Muscle of back (tissue), 11 donors: Measurements from ENCODE around the gene PSTPIP1. TPM values are rescaled to one million over a fixed set of nuclear protein-coding genes. Genes with fewer than 3 reads are reported as not detected.

Experiments
- DNase-seq, 3 donors: peaks; one replicate each; pipeline versions ENCODE4 v3.0.0 to v3.0.0-alpha.2; 2013
- polyA plus RNA-seq, 10 donors: library from polyadenylated mRNA; unstranded; fragments of 120-200 nt; gene quantifications; one replicate each; pipeline ENCODE4 v1.2.1, GENCODE V29; 2013; ENCODE audit not compliant: insufficient read length in 10 of 10

Gene PSTPIP1
- polyA plus RNA-seq, 10 donors, result 1.4 to 6.6 (median 2.1) TPM

DNA sequence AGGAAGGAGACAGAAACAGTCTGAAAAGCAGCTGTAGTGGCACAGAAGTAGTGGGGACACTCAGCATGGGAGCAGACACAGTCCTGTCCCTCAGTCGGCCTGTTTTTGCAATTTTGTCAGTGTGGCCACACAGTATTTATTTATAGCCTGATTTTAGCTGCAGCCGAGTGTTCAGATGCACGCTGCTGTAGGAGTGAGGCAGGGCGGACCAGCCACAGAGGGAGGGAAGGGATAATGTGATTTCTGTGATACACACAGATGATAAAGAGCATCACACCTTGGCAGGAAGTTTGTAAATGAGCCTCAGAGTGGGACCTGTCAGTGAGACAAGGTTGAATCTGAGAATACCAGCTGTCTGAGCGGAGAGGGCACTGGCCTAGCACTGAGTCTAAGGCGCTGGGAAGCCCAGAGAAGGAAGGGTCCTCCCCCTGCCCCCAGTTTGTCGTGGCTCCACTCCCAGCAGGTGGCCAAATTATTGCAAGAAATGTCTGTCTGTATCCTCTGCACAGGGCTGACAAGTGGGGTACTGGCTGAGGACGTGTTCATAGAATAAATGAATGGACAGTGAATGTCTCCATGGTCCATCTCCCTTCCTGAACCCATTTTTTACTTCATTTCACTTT lies 3.8 kb downstream of the PSTPIP1 start:
- DNase-seq, result no peak

DNA sequence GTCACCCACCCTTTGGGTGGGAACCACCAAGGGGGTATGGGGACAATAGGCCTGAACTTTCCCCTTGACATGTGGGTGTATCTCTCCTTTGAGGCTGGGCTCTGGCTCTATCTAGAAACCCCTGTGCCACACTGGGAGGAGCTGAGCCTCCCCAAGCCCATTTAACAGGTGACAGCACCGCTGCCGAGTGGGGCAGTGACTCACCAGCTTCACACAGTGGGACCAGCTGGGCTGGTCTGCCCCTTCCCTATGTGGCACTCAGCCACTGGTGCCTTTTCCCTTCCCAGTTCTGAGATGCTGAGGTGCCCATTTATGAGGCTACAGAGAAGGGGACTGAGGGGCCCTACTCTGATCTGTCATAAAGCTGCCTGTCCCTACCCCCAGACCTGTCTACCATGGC lies 5.1 kb downstream of the PSTPIP1 start:
- DNase-seq, result no peak

DNA sequence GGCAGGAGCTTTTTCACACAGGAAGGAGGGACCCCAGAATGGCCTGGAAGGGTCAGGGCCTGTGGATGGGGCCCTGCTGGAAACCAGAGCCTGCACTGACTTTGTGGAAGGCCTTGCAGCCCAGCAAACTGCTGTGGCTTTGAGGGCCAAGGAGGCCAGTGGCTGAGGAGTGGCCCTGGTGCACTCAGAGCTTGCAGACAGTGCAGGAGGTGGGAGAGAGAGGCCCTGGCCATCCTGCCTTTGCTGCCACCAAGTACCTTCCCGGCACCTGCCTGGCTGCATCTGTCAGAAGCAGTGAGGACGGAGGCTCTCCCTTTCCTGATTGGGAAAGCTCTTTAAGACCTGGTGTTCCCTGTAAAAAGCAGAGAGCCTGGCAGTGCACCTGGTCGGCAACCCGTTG lies 6.4 kb downstream of the PSTPIP1 start:
- DNase-seq, result no peak

DNA sequence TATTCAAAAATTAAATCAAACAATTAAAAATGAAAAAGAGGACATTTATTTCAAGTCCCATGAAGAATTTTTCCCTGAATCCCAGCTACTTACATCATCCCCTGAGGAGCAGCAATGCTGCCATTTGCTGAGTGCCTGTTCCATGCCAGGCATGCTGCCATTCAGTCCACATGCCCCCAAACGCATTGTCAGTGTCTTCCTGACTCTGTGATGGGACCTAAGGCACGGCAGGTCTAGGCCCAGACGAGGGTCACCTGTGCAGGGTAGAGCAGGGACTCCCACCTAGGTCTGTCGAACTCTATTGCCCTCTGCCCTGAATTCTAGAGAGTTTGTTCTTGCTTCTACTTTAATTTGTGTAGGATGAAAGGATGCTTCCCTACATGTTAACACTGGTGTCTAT lies 7.0 kb downstream of the PSTPIP1 start:
- no peak for DNase-seq

DNA sequence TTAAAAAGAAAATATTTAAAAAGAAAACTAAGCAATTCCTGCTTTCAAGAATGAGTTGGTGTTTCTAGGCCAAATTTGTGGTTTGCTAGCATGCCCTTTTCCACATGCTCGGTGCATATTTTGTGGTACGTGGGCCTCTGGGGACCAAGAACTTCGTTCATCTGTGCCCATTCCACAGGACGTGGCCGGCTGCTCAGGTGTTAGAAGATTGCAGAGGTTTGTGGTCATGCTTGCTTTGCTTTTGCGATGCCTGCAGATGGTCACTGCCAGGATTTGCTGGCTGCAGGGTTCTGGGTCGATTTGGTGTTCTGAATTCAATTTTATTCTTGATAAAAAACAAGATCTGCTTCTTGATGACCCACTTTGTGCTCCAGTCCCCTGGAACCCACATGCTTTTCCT lies 7.5 kb downstream of the PSTPIP1 start:
- no peak for DNase-seq

DNA sequence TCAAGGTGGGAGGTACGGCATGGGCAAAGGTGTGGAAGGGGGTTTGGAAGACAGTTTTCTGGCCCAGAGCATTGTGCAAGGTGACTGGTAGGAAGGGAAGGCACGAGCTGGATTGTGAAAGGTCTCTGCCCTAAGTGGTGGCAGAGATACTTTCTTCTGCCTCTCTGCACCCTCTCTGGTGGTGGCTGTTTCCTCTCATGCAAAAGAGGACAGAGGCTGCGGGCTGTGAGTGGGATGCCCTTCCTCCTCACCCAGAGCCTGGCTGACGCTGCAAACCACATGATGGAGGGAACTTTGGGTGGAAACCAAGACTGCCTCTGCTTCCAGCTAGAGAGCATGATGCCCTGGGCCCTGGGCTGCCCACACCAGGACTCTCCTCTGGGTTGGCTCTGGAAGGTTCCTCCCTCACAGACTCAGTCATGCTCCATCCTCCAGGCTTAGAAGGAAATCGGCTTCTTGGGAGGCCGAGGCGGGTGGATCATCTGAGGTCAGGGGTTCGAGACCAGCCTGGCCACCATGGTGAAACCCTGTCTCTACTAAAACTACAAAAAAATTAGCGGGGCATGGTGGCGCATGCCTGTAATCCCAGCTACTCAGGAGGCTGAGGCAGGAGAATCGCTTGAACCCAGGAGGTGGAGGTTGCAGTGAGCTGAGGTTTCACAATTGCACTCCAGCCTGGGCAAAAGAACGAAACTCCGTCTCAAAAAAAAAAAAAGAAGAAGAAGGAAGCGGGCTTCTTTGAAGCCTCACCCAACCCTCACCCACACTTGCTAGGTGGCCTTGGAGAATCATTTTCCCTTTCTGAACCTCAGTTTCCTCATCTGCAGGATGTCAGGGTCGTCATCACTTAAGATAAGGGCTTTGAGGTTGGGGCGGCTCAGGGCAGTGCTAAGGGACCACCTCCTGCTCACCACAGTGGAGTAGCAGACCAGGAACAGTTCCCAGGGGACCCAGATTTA lies 8.3 kb downstream of the PSTPIP1 start:
- DNase-seq, result no peak

DNA sequence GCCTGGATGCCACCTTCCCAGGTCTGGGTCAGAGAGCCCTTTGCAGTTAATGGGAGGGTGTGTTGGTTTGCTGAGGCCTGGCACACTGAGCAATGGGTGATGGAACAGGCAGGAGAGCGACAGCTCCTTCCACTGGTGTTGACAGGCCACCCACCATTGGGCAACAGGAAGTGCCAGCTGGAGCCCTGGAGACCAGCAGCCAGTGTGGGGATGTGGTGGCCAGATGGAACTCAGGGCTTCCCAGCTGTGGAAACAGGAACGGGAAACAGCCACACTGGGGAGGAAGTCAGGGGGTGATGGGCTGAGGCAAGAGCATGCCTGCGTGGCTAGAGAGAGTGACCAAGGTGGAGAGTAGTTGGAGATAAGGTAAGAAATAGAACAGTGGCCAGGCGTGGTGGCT lies 9.3 kb downstream of the PSTPIP1 start:
- DNase-seq, result peak in 1 of 3 donors; percentile 56

DNA sequence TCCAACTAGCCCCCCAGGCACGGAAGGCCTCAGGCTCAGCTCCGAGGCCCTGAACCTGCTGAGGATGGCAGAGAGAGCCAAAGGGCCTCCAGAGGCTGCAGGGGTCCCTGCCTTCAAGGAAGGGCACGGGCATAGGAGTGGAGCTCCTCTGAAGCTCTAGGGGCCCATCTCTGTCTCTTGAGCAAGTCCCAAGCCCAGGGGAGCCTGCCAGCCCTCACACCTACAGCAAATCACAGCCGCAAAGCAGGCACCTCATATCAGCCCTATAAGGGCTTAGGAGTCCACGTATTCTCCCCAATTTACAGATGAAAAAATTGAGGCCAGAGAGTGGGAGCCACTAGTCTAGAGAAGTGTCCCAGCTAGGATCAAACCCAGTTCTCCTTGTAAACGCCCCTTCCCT lies 14.2 kb downstream of the PSTPIP1 start:
- no peak for DNase-seq

DNA sequence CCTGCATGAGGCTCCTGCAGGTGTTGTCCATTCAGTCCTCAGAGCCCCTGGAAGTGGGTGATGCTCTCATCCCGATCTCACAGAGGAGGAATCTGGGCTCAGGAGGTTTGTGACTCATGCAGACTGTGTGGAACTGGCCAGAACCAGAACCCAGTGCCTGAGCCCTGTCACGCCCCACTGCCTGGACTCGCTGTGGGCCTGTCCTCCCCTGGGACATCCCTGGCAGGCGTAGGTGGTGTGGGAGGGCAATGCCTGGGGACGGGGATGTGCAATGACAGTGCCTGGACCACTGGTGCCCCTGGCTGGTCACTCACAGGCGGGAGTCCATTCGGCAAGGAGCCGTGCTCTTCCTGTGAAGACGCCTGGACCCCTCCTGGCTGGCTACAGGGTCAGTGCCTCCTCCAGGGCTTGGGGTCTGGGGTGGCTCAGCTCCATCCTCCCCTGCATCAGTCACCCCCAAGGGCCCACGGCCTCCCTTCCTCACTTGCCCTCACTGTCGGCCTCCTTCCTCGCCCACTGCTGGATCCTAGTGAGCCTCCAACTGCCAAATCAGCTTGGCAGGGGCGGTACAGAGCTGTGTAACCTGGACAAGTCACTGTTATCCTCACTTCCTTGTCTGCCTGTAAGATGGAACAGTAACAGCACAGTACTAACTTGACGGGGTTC lies 14.9 kb downstream of the PSTPIP1 start:
- no peak for DNase-seq

DNA sequence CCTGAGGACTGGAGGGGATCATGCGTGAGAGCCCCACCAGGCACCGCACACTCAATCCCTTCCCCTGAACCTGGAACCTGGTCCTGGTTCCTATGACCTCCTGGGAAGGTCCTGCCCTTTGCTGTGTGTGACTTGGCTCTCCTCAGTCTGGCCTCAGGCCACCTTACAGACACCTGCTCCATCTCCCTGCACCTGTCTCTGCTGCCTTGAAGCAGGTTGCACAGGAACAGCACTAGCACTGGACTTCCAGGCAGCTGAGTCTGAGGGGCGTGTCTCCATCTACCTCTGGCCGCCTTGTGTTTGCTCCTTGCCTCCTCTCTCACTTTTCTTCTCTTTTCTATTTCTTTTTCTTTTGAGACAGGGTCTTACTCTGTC lies 15.4 kb downstream of the PSTPIP1 start:
- no peak for DNase-seq

DNA sequence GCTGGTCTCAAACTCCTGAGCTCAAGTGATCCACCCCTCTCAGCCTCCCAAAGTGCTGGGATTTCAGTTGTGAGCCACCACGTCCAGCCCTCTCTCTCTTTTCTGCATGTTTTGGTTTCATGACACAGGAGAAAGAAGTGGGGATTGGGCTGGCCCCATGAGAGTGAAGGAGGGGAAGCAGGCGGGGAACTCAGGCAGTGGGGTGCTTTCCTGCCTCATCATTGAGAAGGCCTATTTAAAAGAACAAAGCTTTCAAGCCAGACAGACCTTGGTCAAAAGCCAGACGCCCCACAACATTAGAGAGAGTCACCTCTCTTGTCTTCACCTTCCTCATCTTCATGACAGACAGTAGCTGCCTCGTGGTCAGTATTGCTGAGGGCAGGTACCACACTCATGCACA lies 15.9 kb downstream of the PSTPIP1 start:
- no peak for DNase-seq

DNA sequence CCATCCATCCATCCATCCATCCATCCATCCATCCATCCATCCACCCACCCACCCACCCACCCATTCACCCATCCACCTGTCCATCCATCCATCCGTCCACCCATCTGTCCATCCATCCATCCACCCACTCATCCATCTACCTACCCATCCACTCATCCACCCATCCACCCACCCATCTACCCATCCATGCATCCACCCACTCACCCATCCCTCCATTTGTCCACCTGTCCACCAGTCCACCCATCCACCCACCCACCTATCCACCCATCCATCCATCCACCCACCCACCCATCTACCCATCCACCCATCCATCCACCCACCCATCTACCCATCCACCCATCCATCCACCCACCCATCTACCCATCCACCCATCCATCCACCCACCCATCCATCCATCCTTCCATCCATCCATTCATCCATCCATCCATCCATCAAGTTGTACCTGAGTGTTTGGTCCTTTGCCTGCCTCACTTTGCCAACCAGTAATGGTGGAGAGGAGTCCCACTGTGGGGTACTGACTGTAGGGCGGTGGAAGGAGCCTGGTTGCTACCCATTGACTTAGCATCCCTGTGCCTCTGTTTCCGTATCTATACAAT lies 17.3 kb downstream of the PSTPIP1 start:
- no peak for DNase-seq

DNA sequence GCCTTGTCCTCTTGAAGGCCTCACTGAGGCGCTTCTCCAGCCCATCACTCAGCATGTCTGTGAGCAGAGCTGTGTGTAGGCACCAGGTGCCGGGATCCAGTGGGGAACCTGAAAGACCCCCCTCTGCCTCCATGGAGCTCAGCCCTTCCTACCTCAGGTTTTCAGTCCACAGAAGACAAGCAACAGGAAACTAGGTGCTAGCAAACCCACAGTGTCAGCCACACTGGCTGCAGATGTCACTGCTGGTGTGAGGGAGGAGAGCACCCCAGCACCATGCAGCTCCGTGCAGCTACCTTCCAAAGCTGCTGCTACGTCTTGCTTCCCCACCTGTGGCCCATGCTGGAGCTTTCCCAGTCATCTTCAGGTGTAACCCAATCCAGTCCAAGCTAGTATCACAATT lies 17.9 kb downstream of the PSTPIP1 start:
- DNase-seq, result no peak

DNA sequence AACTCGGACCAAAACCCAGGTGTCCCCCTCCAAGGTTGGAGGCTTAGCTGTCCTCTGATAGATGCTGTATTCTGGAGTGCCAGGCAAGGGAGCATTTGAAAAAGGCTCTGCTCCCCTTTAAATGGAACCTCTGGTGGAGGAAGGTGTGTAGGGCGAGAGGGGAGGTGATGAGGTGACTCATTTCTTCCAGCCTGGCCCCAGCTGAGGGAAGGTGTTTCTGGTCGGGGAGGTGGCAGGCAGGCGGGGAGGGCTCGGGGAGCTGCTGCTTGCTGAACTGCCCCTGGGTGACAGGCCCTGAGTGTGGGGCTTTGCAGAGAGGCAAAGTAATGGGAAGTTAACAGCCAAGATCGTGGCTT lies 18.8 kb downstream of the PSTPIP1 start:
- DNase-seq, result no peak

DNA sequence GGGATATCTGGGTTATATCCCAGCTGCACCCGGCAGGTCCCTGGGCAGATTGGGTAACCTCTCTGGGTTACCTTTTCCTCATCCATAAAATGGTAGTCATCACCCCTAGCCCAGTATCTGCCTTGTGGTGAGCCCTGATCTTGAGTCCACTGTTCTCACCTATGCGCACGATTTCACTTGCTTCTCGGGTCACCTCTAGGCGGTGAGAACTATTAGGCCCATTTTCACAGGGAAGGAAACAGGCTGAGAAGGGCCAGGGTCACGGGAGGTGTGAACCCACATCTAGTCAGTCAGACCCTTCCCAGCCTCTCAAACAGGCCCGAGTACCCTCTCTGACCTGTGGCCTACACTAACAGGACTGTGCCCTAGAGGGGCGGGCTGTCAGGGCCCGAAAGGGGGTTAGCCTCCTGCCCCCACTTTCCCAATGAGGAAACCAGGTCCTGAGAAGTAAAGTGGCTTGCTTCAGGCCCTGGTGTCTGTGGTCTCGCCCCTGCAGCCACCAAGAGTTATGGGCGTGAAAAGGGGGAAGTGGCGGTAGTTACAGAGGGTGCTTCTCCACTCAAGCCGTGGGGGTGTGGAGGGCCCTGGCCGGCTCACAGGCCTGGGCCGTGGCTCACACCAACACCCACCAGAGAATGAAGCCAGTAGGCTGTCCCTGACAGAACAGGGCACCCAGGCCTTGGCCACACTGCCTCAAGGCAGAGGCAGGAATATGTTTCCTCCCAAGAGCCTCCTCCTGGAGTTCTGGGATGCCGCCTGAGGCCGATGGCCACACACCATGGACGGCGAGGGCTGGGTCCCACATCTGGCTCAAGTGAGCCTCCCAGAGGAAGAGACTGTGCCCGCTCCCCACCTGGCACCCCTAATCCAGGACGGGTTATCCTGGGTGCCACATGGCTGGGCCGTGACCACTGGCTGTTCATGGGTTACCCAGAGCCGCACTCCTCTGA lies 19.5 kb downstream of the PSTPIP1 start:
- DNase-seq, result no peak

DNA sequence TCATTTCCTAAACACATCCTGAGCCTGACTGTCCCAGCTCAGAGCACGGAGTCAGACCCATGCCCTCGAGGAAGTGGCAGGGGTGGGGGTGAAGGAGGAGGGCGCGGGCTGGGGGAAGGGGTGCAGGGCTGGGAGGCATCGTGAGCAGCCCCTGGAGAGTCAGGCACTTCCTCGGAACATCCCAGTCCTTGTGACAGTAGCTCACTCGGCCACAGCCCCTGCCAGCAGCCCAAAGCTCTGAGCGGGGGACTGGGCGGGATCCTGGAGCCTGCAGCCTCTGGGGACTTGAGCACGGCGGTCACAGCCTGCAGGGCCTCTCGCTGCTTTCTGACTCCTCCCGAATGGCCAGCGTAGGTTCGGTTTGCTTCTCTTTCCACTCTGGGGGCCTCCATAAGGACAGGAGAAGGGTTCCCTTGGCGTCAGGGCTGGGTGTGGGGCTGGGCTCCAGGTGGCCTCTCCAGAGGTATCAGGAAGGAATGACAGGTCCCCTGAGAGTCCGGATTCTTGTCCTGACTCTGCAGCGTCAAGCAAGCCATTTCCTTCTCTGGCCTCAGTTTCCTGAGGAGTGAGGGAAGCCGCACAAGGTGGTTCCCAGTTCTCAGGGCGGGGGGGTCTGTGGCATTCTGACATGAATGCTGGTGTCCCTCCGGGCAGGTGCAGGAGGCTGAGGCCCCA lies 20.9 kb downstream of the PSTPIP1 start:
- no peak for DNase-seq

DNA sequence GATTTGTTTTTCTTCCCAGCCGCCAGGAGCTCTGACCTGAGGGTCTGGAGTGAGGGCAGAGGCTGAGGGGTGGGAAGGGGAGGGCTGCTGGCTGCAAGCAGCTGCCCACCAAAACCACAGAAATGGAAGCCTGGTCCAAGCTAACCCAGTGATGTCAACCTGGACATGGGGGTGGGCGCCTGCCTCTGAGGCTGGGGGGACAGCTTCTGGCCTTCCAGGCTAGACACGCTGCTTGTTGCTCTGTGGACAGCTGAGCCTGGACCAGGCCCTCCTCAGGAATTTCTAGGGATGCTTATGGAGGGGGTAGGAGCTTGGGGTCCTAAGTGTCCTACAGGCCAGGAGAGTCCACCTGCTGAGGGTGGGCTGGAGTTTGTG lies 21.4 kb downstream of the PSTPIP1 start:
- DNase-seq, result no peak

DNA sequence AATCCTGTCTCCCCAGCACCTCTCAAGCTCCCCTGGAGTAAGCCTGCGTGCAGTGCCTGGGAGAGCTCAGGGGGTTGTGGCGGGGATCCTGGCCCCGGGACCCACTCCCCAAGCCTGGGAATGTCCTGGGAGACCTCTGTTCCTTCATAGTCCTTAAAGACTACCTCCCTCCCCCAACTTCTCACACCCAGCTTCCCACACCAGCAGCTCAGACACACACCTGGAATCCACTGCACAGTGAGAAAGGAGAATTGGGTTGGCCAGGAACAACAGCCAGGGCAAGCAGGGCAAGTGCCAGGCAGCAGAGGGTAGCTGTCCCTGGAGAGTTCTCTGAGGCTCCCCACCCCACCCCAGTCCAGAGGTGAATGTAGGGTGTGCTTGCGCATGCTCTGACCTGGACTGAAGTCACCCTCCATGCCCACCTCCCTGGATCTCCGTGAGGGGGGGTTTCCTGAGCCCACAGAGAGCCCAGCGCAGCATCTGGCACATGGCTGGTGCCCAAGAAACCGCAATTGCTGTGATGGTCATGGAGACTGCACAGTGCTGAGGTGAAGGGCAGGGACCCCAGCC lies 22.2 kb downstream of the PSTPIP1 start:
- no peak for DNase-seq

DNA sequence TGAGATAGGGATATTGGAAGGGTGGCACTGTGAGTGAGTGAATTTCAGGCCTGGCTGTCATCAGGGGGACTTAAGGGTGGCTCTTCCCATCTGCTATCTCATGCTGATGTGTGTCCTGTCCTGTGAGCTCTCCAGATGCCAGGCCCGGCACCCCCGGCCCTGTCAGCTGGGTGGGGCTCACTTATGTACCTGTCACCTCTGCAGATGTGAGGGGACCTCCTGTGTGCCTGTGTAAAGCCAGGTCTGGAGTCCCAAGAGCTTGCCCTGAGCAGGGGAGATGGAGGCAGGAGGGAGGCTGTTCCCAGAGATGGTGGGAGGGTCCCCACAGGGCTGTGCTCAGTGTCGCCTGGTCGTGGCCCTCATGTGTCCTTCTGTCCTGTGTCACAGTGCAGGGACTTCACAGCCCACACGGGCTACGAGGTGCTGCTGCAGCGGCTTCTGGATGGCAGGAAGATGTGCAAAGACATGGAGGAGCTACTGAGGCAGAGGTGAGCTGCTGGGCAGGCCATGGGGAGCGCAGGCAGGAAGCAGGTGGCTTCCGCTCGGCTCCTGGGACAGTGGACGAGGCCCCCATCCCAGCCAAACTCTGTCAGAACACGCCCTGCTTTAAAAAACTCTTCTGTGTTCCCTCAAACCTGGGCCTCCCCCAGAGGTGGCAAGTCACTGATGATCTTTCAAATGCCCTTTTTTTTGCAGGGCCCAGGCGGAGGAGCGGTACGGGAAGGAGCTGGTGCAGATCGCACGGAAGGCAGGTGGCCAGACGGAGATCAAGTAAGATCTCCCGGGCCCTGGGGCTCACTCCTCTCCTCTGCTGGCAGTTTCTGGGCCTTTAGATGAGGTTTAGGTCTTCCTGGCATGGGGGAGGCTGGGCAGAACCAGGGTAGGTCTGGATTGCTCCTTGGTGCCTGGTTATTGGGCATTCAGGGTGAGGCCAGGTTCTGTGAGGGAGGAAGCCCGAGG lies 23.1 kb downstream of the PSTPIP1 start:
- no peak for DNase-seq
